ENCODE results near the gene SLC10A4. TPM values are rescaled to one million over a fixed set of nuclear protein-coding genes. Genes with fewer than 3 reads are reported as not detected.

Gene SLC10A4
- polyA plus RNA-seq, 1 donor from 2014 or later = not detected

DNA sequence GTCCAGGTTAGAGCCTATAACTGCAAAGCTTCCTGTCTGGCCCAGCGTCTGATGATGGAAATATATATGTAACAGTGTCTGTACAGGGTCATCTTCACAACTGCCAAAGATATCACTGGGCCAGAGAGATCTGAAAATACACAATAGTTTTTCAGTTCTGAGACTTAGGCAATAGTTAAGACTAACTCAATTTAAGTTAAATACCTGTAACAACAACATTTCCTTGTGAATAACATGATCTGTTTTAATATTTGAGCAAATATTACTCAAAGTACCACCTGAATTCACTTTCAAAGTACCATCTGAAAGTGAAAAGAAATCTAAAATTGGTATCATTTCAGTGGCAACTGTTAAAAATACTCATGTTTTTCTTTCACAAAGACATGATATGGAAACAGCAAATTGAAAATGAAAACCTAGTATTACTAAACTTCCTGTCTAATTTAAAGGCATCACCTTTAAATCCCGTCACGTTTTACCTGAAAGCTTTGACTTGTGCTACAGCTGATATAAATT is 16.5 kb downstream of the SLC10A4 start:
- no peaks in the 10 kb centered on the region for H3K9me3 Mint-ChIP-seq
- H3K27ac Mint-ChIP-seq = no peak overlapping the region
- H3K36me3 Mint-ChIP-seq = peaks cover 2% of the 10 kb centered on the region
- H3K4me3 Mint-ChIP-seq = no peak overlapping the region
- no peaks in the 10 kb centered on the region for H3K27me3 Mint-ChIP-seq
- H3K4me1 Mint-ChIP-seq = no peaks in the 10 kb centered on the region

DNA sequence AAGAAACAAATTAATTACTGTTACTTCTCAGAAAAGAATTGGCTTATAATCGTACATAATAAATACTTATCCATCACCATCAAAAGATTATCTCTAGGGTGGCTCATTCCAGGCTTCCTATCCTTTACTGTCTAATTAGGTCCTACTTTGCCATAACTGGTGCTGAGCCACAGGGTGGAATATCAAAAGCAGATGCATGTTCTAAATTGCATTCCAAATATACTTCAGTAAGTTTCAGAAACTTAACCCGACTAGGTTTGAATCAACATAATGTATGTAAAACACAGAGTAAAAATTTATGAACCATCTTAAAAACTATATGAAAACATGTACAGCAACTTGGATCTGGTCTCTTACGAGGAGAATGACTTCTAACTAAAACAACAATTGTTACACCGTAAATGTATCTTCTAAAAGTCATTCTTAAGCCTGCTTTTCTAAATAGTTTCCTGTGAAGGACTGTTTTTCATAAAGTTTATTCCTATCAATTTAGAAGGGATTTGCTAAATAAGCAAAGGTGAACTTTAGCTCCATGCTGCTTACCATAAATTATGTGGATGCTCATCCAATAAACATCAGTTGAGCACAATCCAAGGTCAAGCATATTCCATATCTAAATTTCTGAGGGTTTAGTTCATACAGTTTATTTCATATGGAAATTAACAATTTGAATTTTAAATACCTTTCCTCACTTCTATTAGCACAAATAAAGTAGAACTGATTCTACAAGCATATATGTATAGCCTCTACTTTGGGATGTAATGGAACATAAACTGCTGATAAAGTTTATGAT is 20.3 kb downstream of the SLC10A4 start:
- no peaks in the 10 kb centered on the region for H3K9me3 Mint-ChIP-seq
- H3K4me1 Mint-ChIP-seq = no peaks in the 10 kb centered on the region
- no peak overlapping the region for H3K4me3 Mint-ChIP-seq
- no peaks in the 10 kb centered on the region for H3K27me3 Mint-ChIP-seq
- H3K36me3 Mint-ChIP-seq = peaks cover 4% of the 10 kb centered on the region
- H3K27ac Mint-ChIP-seq = no peak overlapping the region

DNA sequence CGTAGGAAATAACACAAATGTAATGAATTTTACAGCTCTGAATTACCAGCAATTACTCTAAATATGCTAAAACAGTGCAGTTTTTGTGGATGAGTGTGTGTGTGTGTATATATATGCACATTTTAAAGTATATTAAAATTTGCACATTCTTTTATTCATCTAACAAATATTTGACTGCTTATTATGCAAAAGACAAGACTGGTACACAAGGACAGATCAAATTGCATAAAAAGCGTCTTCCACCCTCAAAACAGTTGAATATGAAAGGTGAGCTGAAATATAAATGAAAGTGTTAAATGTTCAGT is 20.8 kb downstream of the SLC10A4 start:
- Mint-ChIP-seq H3K9me3 (no peaks in the 10 kb centered on the region), H3K27ac (no peak overlapping the region)

DNA sequence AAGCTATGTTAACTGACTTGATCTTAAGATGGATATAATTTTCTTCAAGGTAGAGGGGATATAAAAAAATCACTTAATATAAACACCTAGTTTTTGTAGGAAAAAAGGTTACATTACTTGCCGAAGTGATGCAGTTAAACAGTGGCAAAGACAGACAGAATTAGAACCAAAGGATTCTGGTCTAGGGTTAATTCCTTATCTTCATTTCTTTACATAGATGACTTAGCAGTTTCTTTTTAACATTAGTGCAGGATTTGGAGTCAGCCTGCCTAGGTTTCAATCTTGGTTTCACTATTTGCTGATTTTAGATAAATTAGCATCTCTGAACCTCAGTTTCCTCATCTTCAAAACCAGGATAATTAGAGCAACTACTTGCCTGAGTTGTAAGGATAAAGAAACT is 21.2 kb downstream of the SLC10A4 start:
- Mint-ChIP-seq H3K4me3 (no peak overlapping the region), H3K27ac (no peak overlapping the region), H3K36me3 (peaks cover 2% of the 10 kb centered on the region), H3K27me3 (no peaks in the 10 kb centered on the region), H3K9me3 (no peaks in the 10 kb centered on the region), H3K4me1 (no peaks in the 10 kb centered on the region)

More for the DNA sequence above, 20.8 kb downstream of the SLC10A4 start:
- no peak overlapping the region for H3K4me3 Mint-ChIP-seq
- H3K36me3 Mint-ChIP-seq = peaks cover 4% of the 10 kb centered on the region
- no peaks in the 10 kb centered on the region for H3K4me1 Mint-ChIP-seq
- no peaks in the 10 kb centered on the region for H3K27me3 Mint-ChIP-seq

DNA sequence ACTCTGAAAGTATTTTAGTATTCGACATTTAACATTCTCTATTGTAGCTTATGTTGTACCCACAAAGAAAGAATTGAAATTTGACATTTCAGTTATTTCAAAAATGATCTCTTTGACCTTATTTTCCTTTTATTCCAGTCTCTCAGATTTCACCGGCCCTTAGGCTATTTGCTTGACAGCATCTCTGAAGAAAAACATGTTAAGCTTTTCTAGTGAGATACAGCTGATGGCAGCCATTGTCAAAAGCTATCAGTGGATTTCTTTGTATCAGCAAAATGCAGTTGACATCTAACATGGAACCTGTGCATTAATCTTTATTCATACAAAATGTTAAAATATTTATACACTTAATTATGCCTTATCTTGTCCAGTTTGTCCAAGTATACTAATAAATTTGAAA is 23.6 kb downstream of the SLC10A4 start:
- H3K36me3 Mint-ChIP-seq = peaks cover 2% of the 10 kb centered on the region
- no peak overlapping the region for H3K27ac Mint-ChIP-seq
- H3K4me1 Mint-ChIP-seq = no peaks in the 10 kb centered on the region
- no peak overlapping the region for H3K4me3 Mint-ChIP-seq
- no peaks in the 10 kb centered on the region for H3K27me3 Mint-ChIP-seq
- no peaks in the 10 kb centered on the region for H3K9me3 Mint-ChIP-seq

DNA sequence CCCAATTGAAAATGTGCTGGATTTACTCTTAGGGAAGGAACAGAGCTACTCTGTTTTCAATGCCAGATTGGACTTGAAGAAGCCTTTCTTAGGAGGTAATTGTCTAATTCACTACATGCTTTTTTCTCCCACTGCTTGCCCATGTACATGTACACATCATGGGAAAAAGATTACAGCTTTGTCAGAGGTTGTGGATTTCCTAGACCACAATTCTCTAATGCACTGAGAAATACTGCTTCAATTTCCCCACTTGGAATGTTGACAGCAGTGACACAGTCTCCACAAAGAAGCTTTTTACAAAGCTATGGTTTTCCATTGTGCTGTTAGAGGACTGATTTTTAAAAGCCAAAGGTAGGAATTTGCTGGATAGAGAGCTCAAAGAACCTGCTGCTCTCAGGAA is 26.4 kb downstream of the SLC10A4 start:
- H3K27ac Mint-ChIP-seq = no peak overlapping the region
- H3K36me3 Mint-ChIP-seq = peaks cover 10% of the 10 kb centered on the region

DNA sequence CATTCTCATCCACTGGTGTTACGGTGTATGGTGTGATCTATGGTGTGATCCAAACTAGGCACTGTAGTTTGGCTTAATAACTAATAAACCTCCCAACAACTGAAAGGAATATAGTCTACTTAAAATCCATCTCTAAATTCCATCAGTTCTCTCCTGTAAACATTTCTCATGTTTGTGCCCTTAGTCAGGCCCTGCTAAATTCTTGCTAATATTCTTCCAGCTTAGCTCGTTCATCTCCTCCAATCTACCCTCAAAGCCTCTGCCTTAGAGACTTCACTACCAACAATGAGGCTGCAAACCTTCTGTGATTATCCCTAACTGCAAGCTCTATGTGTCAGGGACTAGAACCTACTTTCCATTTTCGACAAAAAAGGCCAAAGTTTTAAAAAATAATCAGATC is 35.0 kb downstream of the SLC10A4 start:
- H3K4me1 Mint-ChIP-seq = no peaks in the 10 kb centered on the region
- no peaks in the 10 kb centered on the region for H3K27me3 Mint-ChIP-seq
- H3K9me3 Mint-ChIP-seq = no peaks in the 10 kb centered on the region
- peaks cover 10% of the 10 kb centered on the region for H3K36me3 Mint-ChIP-seq
- no peak overlapping the region for H3K4me3 Mint-ChIP-seq
- no peak overlapping the region for H3K27ac Mint-ChIP-seq

More for the DNA sequence above, 26.4 kb downstream of the SLC10A4 start:
- Mint-ChIP-seq H3K27me3 (no peaks in the 10 kb centered on the region), H3K4me3 (no peak overlapping the region), H3K4me1 (no peaks in the 10 kb centered on the region), H3K9me3 (no peaks in the 10 kb centered on the region)

DNA sequence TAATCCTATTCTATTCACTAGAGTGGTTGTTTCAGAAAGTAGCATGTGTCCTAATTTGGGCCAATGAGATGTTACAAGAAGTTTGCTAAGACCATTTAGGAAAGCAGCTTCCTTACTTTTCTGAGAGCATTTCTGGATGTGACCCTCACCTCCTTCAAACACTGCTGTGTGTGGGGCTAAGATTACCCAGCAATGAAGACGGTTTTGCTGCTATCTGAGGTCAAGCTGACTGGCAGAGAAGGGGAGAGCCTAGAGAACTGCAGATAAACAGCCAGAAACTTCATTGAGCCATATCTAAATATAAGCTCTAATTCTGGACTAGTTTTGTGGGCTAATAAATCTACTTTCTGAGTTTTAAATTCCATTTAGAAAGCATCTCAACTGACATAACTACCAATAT is 43.3 kb downstream of the SLC10A4 start:
- Mint-ChIP-seq H3K9me3 (no peaks in the 10 kb centered on the region), H3K4me3 (no peak overlapping the region), H3K27me3 (peaks cover 1% of the 10 kb centered on the region), H3K4me1 (no peaks in the 10 kb centered on the region), H3K27ac (peak overlapping the region in 1 of 3 donors; percentile 9), H3K36me3 (peaks cover 6% of the 10 kb centered on the region)

DNA sequence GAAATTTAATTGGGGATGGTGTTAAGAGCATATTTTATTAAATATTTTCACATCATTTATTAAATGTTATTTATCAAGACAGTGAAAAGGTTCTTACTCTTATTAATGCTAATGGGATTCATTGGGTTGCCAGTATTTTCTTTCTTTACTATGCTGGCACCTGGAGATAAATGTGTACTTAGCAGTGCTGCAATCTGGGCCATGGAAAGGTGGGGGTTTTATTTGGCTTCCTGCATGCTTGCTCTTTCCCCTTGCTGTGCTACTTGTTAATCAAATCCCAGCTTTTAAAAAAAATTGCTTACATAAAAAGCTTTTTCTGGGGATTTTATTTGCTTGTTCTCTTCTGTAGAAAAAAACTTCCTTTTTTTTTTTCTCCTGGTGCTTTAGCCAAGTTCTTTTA is 55.2 kb downstream of the SLC10A4 start:
- no peaks in the 10 kb centered on the region for H3K4me1 Mint-ChIP-seq
- H3K4me3 Mint-ChIP-seq = no peak overlapping the region
- H3K9me3 Mint-ChIP-seq = no peaks in the 10 kb centered on the region
- H3K27ac Mint-ChIP-seq = peak overlapping the region in 1 of 3 donors; percentile 17
- no peaks in the 10 kb centered on the region for H3K27me3 Mint-ChIP-seq
- peaks cover 17% of the 10 kb centered on the region for H3K36me3 Mint-ChIP-seq

Other genes with a start within 250 kb of the SLC10A4 start
- gene TEC, start 213.5 kb upstream of the SLC10A4 start, polyA plus RNA-seq = 4.0 TPM
- gene SLAIN2, start 141.8 kb upstream of the SLC10A4 start, polyA plus RNA-seq = 18.3 TPM
- not detected for gene ZAR1, start 6.9 kb downstream of the SLC10A4 start, polyA plus RNA-seq